Uterus (tissue), 2 donors: Measurements from ENCODE around the gene RPL11.

Source experiments
- POLR2A ChIP-seq, 2 donors: fragments of 450-650 bp; IDR thresholded peaks; one replicate each; pipeline ENCODE4 v1.6.1; 2016; ENCODE audit warnings: antibody characterized with exemption in 2 of 2, mild to moderate bottlenecking in 1 of 2, moderate library complexity in 1 of 2
- TF ChIP-seq, protein P1 (sequence below), 4 experiments: fragments of 200-600 bp in 2 of 4; fragments of 450-650 bp in 2 of 4; sonication (generic) in 2 of 4; IDR thresholded peaks; one replicate each; pipeline ENCODE4 v1.5.1; 2016 to 2019; ENCODE audit warnings: antibody characterized with exemption in 4 of 4, mild to moderate bottlenecking in 2 of 4, moderate library complexity in 1 of 4

DNA sequence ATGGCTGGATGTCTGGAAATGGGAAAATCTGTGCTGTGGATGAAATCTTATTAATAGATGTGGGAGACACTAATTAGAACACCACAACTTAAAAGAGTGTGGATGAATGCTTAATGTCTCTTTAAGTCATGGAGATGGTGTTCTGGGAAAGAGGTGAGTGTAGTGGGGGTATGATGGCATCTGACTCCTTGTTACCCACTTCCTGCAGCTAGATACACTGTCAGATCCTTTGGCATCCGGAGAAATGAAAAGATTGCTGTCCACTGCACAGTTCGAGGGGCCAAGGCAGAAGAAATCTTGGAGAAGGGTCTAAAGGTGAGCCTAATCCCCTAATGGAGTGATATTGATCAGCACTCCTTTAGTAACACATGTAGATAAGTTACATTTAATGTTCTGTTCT is 2.0 kb downstream of the RPL11 start:
- TF ChIP-seq, protein P1, sequence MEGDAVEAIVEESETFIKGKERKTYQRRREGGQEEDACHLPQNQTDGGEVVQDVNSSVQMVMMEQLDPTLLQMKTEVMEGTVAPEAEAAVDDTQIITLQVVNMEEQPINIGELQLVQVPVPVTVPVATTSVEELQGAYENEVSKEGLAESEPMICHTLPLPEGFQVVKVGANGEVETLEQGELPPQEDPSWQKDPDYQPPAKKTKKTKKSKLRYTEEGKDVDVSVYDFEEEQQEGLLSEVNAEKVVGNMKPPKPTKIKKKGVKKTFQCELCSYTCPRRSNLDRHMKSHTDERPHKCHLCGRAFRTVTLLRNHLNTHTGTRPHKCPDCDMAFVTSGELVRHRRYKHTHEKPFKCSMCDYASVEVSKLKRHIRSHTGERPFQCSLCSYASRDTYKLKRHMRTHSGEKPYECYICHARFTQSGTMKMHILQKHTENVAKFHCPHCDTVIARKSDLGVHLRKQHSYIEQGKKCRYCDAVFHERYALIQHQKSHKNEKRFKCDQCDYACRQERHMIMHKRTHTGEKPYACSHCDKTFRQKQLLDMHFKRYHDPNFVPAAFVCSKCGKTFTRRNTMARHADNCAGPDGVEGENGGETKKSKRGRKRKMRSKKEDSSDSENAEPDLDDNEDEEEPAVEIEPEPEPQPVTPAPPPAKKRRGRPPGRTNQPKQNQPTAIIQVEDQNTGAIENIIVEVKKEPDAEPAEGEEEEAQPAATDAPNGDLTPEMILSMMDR (IDR thresholded peaks at IDR 0.05), result no peak
- no peak for TF ChIP-seq POLR2A (IDR thresholded peaks at IDR 0.05)
